ENCODE measurements around the gene GJB3.

DNA sequence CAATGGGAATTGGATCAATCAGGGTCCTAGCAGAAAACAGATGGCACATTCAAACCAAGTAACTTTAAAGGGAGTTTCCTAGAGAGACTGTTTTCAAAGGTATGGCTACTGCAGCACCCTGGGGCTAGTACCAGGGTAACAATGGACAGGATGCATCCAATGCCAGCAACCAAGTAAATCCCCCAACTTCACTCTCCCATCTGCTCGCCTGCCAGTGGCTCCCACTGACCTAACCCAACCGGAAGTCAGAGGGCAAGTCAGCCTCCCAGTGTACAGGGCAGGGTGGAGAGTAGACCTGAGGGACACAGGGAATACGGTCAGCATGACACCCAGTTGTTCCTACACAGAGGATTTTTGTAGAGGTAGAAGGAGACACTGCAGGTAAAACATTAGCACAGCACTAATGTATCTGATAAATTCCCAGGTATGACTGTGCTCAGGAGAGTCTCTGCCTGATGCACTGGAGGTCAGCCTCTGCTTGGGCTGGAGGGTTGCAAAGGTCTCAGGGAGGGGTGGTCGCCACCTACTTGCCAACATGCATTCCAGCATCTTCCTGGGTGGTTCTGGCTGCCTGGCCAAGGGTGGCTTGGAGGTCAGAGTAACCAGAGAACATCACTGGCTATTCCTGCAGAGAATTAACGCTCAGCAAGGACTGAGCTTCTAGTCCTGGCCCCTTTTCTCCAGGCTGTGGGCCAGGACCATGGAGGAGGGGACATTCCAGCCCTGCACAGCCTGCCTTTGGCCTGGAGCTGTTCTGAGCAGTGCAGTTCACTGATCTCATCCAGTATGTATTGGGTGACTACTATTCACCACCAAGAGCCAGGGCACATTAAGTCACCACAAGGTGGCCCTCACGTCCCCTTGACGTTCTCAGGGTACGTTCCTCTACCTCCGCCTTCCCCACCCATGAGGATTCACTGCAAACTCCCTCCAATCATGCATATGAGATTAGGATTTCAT lies 6.7 kb downstream of the GJB3 start:
- TF ChIP-seq, protein P1, sequence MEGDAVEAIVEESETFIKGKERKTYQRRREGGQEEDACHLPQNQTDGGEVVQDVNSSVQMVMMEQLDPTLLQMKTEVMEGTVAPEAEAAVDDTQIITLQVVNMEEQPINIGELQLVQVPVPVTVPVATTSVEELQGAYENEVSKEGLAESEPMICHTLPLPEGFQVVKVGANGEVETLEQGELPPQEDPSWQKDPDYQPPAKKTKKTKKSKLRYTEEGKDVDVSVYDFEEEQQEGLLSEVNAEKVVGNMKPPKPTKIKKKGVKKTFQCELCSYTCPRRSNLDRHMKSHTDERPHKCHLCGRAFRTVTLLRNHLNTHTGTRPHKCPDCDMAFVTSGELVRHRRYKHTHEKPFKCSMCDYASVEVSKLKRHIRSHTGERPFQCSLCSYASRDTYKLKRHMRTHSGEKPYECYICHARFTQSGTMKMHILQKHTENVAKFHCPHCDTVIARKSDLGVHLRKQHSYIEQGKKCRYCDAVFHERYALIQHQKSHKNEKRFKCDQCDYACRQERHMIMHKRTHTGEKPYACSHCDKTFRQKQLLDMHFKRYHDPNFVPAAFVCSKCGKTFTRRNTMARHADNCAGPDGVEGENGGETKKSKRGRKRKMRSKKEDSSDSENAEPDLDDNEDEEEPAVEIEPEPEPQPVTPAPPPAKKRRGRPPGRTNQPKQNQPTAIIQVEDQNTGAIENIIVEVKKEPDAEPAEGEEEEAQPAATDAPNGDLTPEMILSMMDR (IDR thresholded peaks at IDR 0.05): no peak
- no peak for TF ChIP-seq POLR2A (IDR thresholded peaks at IDR 0.05)
- no peak for TF ChIP-seq POLR2AphosphoS5 (IDR thresholded peaks at IDR 0.05)
